Esophagus squamous epithelium (tissue), 5 donors: ENCODE measurements around the gene NGFR. TPM values are rescaled to one million over a fixed set of nuclear protein-coding genes. Genes with fewer than 3 reads are reported as not detected.

Experiments
- DNase-seq: peaks from one replicate; lab custom pipeline; 2025; lab: John Stamatoyannopoulos, UW
- H3K27ac ChIP-seq, 4 donors: fragments of 200-600 bp; sonication (generic); one replicate each; pipeline ENCODE4 v1.5.1; 2016 to 2019; ENCODE audit warnings: mild to moderate bottlenecking in 1 of 4
- H3K27me3 ChIP-seq, 4 donors: fragments of 200-600 bp; sonication (generic); 1 replicate in 3 of 4; 2 replicates in 1 of 4; pipeline versions ENCODE4 v1.5.1 to v1.6.0; 2017 to 2021; ENCODE audit warnings: antibody characterized with exemption in 1 of 4
- H3K36me3 ChIP-seq, 3 donors: fragments of 200-600 bp; sonication (generic); one replicate each; pipeline ENCODE4 v1.5.1; 2016 to 2019
- H3K4me1 ChIP-seq, 3 donors: fragments of 200-600 bp; sonication (generic); one replicate each; pipeline ENCODE4 v1.5.1; 2017 to 2019
- H3K4me3 ChIP-seq, 4 donors: fragments of 200-600 bp; sonication (generic); 1 replicate in 3 of 4; 2 replicates in 1 of 4; pipeline ENCODE4 v1.5.1; 2016 to 2019; ENCODE audit warnings: mild to moderate bottlenecking in 2 of 4, moderate library complexity in 1 of 4
- H3K9me3 ChIP-seq, 3 donors: fragments of 200-600 bp; sonication (generic); one replicate each; pipeline ENCODE4 v1.5.1; 2016 to 2019
- POLR2A ChIP-seq, 4 donors: fragments of 450-650 bp; IDR thresholded peaks; one replicate each; pipeline ENCODE4 v1.6.1; 2017; ENCODE audit warnings: antibody characterized with exemption in 4 of 4, mild to moderate bottlenecking in 4 of 4, moderate library complexity in 3 of 4
- WGBS, 2 donors: methylation state at CpG; one replicate each; pipeline ENCODE4 v1.1.5; 2018; 5-methylcytosine and 5-hydroxymethylcytosine counted together
- intact Hi-C: fragments of 100-400 bp; cut with DNase I; formaldehyde crosslinking; loops from one replicate; pipeline ENCODE4 v1.15.0; 2022
- total RNA-seq, 4 donors: library from RNA; depleted of rRNA; stranded (reverse); fragments of >200 nt; gene quantifications; one replicate each; pipeline ENCODE4 v1.1.0, GENCODE V29; 2016
- TF ChIP-seq, protein P1 (sequence below), 6 experiments: fragments of 450-650 bp in 4 of 6; fragments of 200-600 bp in 2 of 6; sonication (generic) in 2 of 6; IDR thresholded peaks; one replicate each; pipeline ENCODE4 v1.5.1; 2016 to 2019; ENCODE audit warnings: antibody characterized with exemption in 6 of 6, mild to moderate bottlenecking in 4 of 6, moderate library complexity in 4 of 6
- donor health status: DM: yes; HTN: yes; CAD: no.

NGFR gene
- total RNA-seq, 4 donors from 2014 or later = 1.6 to 9.6 (median 4.9) TPM

DNA sequence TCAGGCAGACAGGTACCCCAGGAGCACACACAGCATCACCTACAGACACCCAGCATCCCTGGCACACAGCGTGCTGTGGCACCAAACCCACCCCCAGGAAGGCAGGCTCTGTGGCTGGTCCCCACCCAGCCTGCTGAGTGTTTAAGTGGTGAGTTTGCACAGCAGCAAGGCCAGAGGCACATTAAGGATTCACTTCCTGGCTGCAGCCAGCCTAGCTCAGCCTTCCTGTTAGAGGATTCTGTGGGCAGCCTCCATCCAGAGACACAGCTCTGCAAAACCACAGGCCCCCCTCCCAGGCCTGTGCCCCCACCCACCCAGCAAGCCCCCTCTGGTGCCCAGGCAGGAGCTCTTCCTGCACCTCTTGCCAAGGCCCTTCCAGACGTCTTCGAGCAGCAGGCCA lies 44.4 kb upstream of the NGFR start:
- no peak for DNase-seq
- H3K4me3 ChIP-seq = no peak overlapping the region
- intact Hi-C loops = no loop called here
- H3K36me3 ChIP-seq = no peaks in the 10 kb centered on the region
- H3K27me3 ChIP-seq = peaks cover 0 to 35% (median 0%) of the 10 kb centered on the region in 4 donors
- H3K4me1 ChIP-seq = peaks cover 0 to 10% (median 0%) of the 10 kb centered on the region in 3 donors
- H3K27ac ChIP-seq = no peak overlapping the region
- H3K9me3 ChIP-seq = no peaks in the 10 kb centered on the region
- no peak for TF ChIP-seq POLR2A (IDR thresholded peaks at IDR 0.05)
- TF ChIP-seq, protein P1, sequence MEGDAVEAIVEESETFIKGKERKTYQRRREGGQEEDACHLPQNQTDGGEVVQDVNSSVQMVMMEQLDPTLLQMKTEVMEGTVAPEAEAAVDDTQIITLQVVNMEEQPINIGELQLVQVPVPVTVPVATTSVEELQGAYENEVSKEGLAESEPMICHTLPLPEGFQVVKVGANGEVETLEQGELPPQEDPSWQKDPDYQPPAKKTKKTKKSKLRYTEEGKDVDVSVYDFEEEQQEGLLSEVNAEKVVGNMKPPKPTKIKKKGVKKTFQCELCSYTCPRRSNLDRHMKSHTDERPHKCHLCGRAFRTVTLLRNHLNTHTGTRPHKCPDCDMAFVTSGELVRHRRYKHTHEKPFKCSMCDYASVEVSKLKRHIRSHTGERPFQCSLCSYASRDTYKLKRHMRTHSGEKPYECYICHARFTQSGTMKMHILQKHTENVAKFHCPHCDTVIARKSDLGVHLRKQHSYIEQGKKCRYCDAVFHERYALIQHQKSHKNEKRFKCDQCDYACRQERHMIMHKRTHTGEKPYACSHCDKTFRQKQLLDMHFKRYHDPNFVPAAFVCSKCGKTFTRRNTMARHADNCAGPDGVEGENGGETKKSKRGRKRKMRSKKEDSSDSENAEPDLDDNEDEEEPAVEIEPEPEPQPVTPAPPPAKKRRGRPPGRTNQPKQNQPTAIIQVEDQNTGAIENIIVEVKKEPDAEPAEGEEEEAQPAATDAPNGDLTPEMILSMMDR (IDR thresholded peaks at IDR 0.05) = no peak
- WGBS, 2 donors = 87% methylated on average over 3 of the region's 3 CpGs; no CpG with 5 or more reads in 1 of the 2 donors

DNA sequence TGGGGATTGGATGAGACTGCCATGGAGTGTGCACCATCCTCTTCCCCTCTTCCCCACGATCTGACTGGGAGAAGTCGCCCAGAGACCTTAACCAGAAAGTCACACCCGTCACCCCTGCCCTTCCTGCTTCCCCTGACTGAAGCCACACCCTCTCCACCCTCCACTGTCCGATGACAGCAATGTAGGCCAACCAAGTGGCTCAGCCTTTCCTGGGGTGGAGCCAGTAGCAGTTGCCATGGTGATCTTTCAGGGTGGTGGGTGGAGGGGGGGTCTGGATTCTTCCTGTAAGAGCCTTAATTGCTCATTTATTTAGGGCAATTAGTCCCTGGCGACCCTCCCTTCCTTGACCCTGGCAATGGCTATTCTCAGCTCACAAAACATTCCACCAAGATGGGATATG lies 42.9 kb upstream of the NGFR start:
- H3K36me3 ChIP-seq = no peaks in the 10 kb centered on the region

DNA sequence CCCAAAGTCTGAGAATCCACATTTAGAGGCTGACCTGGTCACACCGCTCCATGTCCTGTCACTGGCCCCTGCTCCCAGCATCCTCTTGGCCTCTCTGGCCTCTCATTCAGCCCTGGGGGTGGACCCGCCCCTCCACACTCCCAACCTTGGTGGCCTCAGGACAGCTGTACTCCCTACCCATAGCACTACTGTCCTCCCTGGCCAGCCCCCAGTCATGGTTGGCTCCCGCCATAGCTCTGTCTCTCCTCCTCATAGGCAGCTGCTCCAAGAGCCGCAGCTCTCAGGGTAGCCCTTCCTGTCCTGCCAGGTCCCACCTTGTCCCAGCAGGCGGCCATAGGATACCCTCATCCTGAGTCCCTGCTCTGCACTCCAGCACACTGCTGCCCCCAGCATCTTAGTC lies 42.4 kb upstream of the NGFR start:
- no peak overlapping the region for H3K4me3 ChIP-seq
- 96 to 100% methylated on average over 2 to 5 of the region's 5 CpGs for WGBS, 2 donors
- TF ChIP-seq POLR2A (IDR thresholded peaks at IDR 0.05) = no peak
- TF ChIP-seq, protein P1 (IDR thresholded peaks at IDR 0.05) = no peak
- H3K27ac ChIP-seq = no peak overlapping the region
- peaks cover 0 to 10% (median 0%) of the 10 kb centered on the region in 3 donors for H3K4me1 ChIP-seq
- no peak for DNase-seq
- H3K27me3 ChIP-seq = peaks cover 0 to 43% (median 0%) of the 10 kb centered on the region in 4 donors
- no peaks in the 10 kb centered on the region for H3K9me3 ChIP-seq
- intact Hi-C loops = no loop called here
- no peaks in the 10 kb centered on the region for H3K36me3 ChIP-seq

More for the DNA sequence above, 42.9 kb upstream of the NGFR start:
- intact Hi-C loops = no loop called here
- 38 to 67% methylated on average over 1 to 3 of the region's 5 CpGs for WGBS, 2 donors
- Histone ChIP-seq H3K4me3 (no peak overlapping the region), H3K4me1 (peaks cover 0 to 10% (median 0%) of the 10 kb centered on the region in 3 donors), H3K27me3 (peaks cover 0 to 39% (median 0%) of the 10 kb centered on the region in 4 donors), H3K27ac (no peak overlapping the region), H3K9me3 (no peaks in the 10 kb centered on the region)
- DNase-seq = no peak
- TF ChIP-seq POLR2A (IDR thresholded peaks at IDR 0.05) = no peak
- TF ChIP-seq, protein P1 (IDR thresholded peaks at IDR 0.05) = no peak

DNA sequence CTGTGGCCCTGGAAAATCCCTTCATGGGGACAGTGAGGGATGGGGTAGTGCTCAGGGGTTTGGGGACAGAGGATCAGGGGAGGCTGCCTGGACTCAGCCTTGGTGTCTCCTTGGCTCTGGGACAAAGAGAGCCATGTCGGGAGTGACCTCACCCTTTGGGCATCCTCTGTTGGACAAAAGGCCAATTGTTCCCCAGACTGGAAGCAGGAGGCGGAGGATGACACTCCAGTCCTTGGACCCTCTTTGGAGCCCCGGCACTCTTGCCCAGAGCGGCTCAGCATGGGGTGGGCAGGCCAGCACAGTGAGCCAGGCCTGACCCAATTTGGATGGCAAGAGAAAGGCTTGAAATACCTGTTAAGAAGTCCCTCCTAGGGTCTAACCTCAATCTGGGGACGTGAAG lies 41.0 kb upstream of the NGFR start:
- Histone ChIP-seq H3K36me3 (no peaks in the 10 kb centered on the region), H3K4me3 (no peak overlapping the region), H3K4me1 (peaks cover 0 to 2% (median 0%) of the 10 kb centered on the region in 3 donors), H3K27me3 (peaks cover 0 to 57% (median 0%) of the 10 kb centered on the region in 4 donors), H3K27ac (no peak overlapping the region), H3K9me3 (no peaks in the 10 kb centered on the region)
- whole genome bisulfite sequencing, 2 donors = 64 to 88% methylated on average over 1 of the region's 5 CpGs
- no peak for DNase-seq
- TF ChIP-seq, protein P1 (IDR thresholded peaks at IDR 0.05) = no peak
- TF ChIP-seq POLR2A (IDR thresholded peaks at IDR 0.05) = no peak
- intact Hi-C loops = no loop called here

DNA sequence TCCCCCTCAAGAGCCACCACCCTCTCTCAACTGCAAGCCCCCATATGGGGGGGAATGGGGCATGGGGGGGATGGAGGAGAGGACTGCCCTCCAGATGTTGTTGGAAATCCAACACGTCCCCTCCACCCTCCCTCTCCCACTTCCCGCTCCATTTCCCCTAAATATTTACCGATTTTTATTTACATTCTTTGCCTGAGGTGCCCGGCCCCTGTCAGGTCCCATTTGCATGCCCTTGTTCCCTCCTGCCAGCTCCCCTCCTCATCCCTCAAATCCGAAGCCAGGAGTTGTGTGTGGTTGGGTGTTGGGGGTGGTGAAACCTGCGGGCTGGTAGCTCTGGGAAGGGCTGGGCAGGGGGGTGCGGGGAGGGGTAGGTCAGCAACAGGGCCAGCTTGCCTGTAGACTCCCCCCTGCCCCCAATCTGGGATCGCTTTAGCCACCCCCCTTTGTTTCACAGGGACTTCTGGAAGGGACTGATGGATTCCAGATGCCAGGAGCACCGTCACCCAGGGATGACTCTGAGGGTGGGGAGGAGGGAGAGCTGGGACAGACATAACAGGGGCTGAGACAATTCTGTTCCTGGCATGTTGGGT lies 39.7 kb upstream of the NGFR start:
- no peak for TF ChIP-seq POLR2A (IDR thresholded peaks at IDR 0.05)
- TF ChIP-seq, protein P1 (IDR thresholded peaks at IDR 0.05) = no peak
- H3K9me3 ChIP-seq = no peaks in the 10 kb centered on the region
- no peaks in the 10 kb centered on the region for H3K36me3 ChIP-seq
- intact Hi-C loops = no loop called here
- 52 to 76% methylated on average over 4 to 9 of the region's 9 CpGs for WGBS, 2 donors
- no peak for DNase-seq
- H3K4me3 ChIP-seq = no peak overlapping the region
- peaks cover 0 to 70% (median 0%) of the 10 kb centered on the region in 4 donors for H3K27me3 ChIP-seq
- no peak overlapping the region for H3K27ac ChIP-seq
- no peaks in the 10 kb centered on the region for H3K4me1 ChIP-seq
